OCI-LY7 (cell line): ENCODE measurements around the gene TEPSIN. TPM values are rescaled to one million over a fixed set of nuclear protein-coding genes. Genes with fewer than 3 reads are reported as not detected.

Source experiments
- BruUV-seq: library from RNA; stranded (reverse); fragments of 400-500 nt; replicated peaks from 2 replicates; lab custom pipeline; 2021; lab: Mats Ljungman, UMichigan
- CTCF ChIA-PET: fragments of 300-600 bp; sonication (Branson Sonifier 250); formaldehyde crosslinking; loops from one replicate; lab custom pipeline; 2022; ENCODE audit warnings: antibody characterized with exemption; ENCODE audit not compliant: unreplicated experiment; lab: Charles Lee
- POLR2A ChIA-PET: fragments of 300-600 bp; sonication (Branson Sonifier 250); formaldehyde crosslinking; loops from one replicate; lab custom pipeline; 2022; ENCODE audit warnings: antibody characterized with exemption; lab: Charles Lee
- DNase-seq: peaks from one replicate; pipeline ENCODE4 v3.0.0-alpha.2; 2015; ENCODE audit warnings: low spot score
- H2AFZ ChIP-seq: fragments of 200-600 bp; sonication (generic), shearing (Covaris generic); 2 replicates; pipeline ENCODE4 v1.6.1; 2014; ENCODE audit warnings: mild to moderate bottlenecking, antibody characterized with exemption, low read length, moderate library complexity
- H3K27ac ChIP-seq: fragments of 200-600 bp; sonication (generic); 2 replicates; pipeline ENCODE4 v1.5.1; 2014; ENCODE audit warnings: mixed run types, low read depth, mild to moderate bottlenecking, moderate library complexity, low read length, inconsistent platforms; ENCODE audit not compliant: poor library complexity, severe bottlenecking
- H3K36me3 ChIP-seq: fragments of 200-600 bp; sonication (generic); 2 replicates; pipeline ENCODE4 v1.6.1; 2014; ENCODE audit warnings: mild to moderate bottlenecking, antibody characterized with exemption, low read length, moderate library complexity, mixed read lengths; ENCODE audit not compliant: insufficient read depth
- H3K4me1 ChIP-seq: fragments of 200-600 bp; sonication (generic); 2 replicates; pipeline ENCODE4 v1.5.1; 2014; ENCODE audit warnings: mild to moderate bottlenecking, low read length; ENCODE audit not compliant: insufficient read depth, poor library complexity, severe bottlenecking
- H3K4me2 ChIP-seq: fragments of 200-600 bp; sonication (generic); 2 replicates; pipeline ENCODE4 v1.6.1; 2014; ENCODE audit warnings: mild to moderate bottlenecking, low read length
- H3K4me3 ChIP-seq: fragments of 200-600 bp; sonication (generic); 2 replicates; pipeline ENCODE4 v1.5.1; 2014; ENCODE audit warnings: mild to moderate bottlenecking, low read depth, low read length; ENCODE audit not compliant: poor library complexity, severe bottlenecking
- H3K79me2 ChIP-seq: fragments of 200-600 bp; sonication (generic); 2 replicates; pipeline ENCODE4 v1.6.1; 2016; ENCODE audit warnings: low read depth, mild to moderate bottlenecking, low read length, moderate library complexity, mixed read lengths; ENCODE audit not compliant: insufficient read depth
- H3K9me2 ChIP-seq: fragments of 200-600 bp; sonication (generic); 2 replicates; pipeline ENCODE4 v1.6.1; 2016; ENCODE audit warnings: mild to moderate bottlenecking, low read length, mixed read lengths; ENCODE audit not compliant: insufficient read depth
- H3K9me3 ChIP-seq: fragments of 200-600 bp; sonication (generic); 2 replicates; pipeline ENCODE4 v1.6.1; 2014; ENCODE audit warnings: mild to moderate bottlenecking, mixed run types, low read length, mixed read lengths
- H4K20me1 ChIP-seq: fragments of 200-600 bp; sonication (generic); 2 replicates; pipeline ENCODE4 v1.6.1; 2014; ENCODE audit warnings: mild to moderate bottlenecking, antibody characterized with exemption, low read length, moderate library complexity, mixed read lengths; ENCODE audit not compliant: insufficient read depth
- EZH2phosphoT487 ChIP-seq: fragments of 200-600 bp; sonication (generic); IDR thresholded peaks from 2 replicates; pipeline ENCODE4 v1.6.1; 2018; ENCODE audit warnings: low read depth, borderline replicate concordance, mild to moderate bottlenecking, mixed run types, antibody characterized with exemption, low read length, moderate library complexity, mixed read lengths
- intact Hi-C: fragments of 100-400 bp; cut with micrococcal nuclease; formaldehyde crosslinking; loops from one replicate; pipeline ENCODE4 v1.10.0; 2022; ENCODE audit not compliant: unreplicated experiment
- total RNA-seq, 2 experiments: library from RNA; depleted of rRNA in 1 of 2; stranded (reverse); fragments of >200 nt in 1 of 2; shearing (Covaris generic) in 1 of 2; gene quantifications; 2 replicates each; pipeline ENCODE4 v1.2.3, GENCODE V29; 2014 to 2022
- TF ChIP-seq, protein P1 (sequence below): fragments of 200-600 bp; sonication (generic); conservative IDR thresholded peaks from 2 replicates; pipeline ENCODE4 v1.5.1; 2014; ENCODE audit warnings: mild to moderate bottlenecking, antibody characterized with exemption, low read length, moderate library complexity, mixed read lengths

The TEPSIN gene
- total RNA-seq, 2 experiments from 2014 or later, result 46.4 to 75.3 TPM

DNA sequence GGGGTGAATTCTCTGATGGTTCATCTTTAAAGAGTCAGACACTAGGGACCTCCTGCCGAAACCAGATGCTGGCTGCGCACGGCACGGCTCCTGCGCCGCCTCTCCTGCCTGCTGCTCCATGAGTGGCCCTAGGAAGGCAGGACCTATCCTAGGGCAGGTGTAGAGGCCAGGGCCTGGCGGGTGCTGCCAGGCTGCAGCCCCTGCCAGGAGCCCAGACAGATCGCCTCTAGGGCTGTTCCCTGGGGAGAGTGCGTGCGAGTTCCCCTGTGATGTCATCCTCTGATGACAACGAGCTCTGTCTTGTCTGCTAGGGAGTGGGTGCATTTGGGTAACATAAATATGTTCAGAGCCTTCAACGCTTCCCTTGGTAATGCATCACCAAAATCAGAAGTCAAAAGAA is 32.4 kb upstream of the TEPSIN start:
- TF ChIP-seq, protein P1, sequence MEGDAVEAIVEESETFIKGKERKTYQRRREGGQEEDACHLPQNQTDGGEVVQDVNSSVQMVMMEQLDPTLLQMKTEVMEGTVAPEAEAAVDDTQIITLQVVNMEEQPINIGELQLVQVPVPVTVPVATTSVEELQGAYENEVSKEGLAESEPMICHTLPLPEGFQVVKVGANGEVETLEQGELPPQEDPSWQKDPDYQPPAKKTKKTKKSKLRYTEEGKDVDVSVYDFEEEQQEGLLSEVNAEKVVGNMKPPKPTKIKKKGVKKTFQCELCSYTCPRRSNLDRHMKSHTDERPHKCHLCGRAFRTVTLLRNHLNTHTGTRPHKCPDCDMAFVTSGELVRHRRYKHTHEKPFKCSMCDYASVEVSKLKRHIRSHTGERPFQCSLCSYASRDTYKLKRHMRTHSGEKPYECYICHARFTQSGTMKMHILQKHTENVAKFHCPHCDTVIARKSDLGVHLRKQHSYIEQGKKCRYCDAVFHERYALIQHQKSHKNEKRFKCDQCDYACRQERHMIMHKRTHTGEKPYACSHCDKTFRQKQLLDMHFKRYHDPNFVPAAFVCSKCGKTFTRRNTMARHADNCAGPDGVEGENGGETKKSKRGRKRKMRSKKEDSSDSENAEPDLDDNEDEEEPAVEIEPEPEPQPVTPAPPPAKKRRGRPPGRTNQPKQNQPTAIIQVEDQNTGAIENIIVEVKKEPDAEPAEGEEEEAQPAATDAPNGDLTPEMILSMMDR, result no peak
- TF ChIP-seq EZH2phosphoT487, result no peak
- peaks cover 66% of the 10 kb centered on the region for H3K36me3 ChIP-seq

DNA sequence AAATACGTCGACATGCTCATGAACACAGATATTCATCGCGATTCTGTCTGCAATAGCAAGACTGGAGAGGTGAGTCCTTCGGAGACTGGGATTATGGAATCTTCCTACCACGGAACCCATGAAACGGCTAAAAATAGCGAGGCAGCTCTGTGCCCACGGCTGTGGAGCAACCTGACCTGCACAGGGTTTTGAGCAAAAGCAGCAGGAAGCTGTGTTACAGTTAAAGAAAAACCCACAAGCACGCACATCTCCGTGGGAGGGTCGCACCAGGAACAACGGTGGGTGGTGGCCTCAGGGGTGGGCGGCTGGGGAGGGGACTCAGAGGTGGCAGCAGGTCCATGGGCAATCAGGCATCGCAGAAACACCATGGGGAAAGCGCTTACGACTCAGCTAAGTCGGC is 31.4 kb upstream of the TEPSIN start:
- Histone ChIP-seq H3K4me3 (no peak overlapping the region), H3K9me2 (no peaks in the 10 kb centered on the region), H4K20me1 (no peaks in the 10 kb centered on the region), H3K9me3 (no peaks in the 10 kb centered on the region), H3K79me2 (no peaks in the 10 kb centered on the region), H3K36me3 (peaks cover 67% of the 10 kb centered on the region), H2AFZ (no peak overlapping the region), H3K4me2 (no peak overlapping the region), H3K4me1 (no peaks in the 10 kb centered on the region), H3K27ac (no peak overlapping the region)
- CTCF ChIA-PET, result no interaction called here
- no peak for DNase-seq
- TF ChIP-seq EZH2phosphoT487, result no peak
- TF ChIP-seq, protein P1, result no peak
- no TSS peak for BruUV-seq
- intact Hi-C loops, result no loop called here
- POLR2A ChIA-PET, result no interaction called here

More for the DNA sequence above, 32.4 kb upstream of the TEPSIN start:
- no peak overlapping the region for H3K4me3 ChIP-seq
- no peak overlapping the region for H3K27ac ChIP-seq
- no peak overlapping the region for H3K4me2 ChIP-seq
- DNase-seq, result no peak
- H3K4me1 ChIP-seq, result no peaks in the 10 kb centered on the region
- H3K79me2 ChIP-seq, result no peaks in the 10 kb centered on the region
- ChIA-PET POLR2A (no interaction called here), CTCF (no interaction called here)
- no peaks in the 10 kb centered on the region for H3K9me2 ChIP-seq
- no peaks in the 10 kb centered on the region for H4K20me1 ChIP-seq
- BruUV-seq, result no TSS peak
- intact Hi-C loops, result no loop called here
- H3K9me3 ChIP-seq, result no peaks in the 10 kb centered on the region
- H2AFZ ChIP-seq, result no peak overlapping the region

DNA sequence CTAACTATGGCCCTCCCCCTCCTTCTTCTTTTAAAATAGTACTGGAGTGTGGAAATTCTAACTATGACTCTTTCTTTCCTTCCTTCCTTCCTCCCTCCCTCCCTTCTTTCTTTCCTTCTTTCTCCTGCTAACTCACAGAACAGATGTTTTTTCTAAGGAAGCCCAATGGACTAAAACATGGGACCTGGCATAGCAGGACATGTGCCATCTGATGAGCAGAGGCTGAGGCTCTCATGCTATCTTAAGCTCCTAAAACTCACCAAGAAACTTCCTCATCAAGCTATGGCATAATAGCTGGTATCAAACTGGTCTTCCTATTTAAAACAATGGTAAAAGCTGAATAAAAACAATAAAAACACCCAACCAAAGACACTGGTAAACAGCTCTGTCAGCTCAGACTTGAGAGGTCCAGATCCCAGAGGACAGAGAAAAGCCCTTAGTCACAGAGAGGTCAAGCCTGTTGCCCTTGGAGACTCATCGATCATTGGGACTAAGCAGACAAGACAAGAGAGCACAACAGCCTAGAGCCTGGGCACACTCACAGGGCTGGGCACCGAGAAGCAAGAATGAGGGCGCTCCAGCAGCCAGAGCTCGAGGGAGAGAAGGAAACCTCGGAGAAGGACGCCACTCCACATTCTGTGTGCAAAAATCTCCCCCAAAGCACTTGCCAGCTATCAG is 28.7 kb upstream of the TEPSIN start:
- TF ChIP-seq, protein P1, result no peak
- TF ChIP-seq EZH2phosphoT487, result no peak
- no TSS peak for BruUV-seq

More for the DNA sequence above, 28.7 kb upstream of the TEPSIN start:
- Histone ChIP-seq H4K20me1 (no peaks in the 10 kb centered on the region), H2AFZ (no peak overlapping the region), H3K4me1 (no peaks in the 10 kb centered on the region), H3K79me2 (no peaks in the 10 kb centered on the region), H3K27ac (no peak overlapping the region), H3K9me2 (no peaks in the 10 kb centered on the region), H3K4me2 (no peak overlapping the region), H3K9me3 (no peaks in the 10 kb centered on the region), H3K36me3 (peaks cover 48% of the 10 kb centered on the region), H3K4me3 (no peak overlapping the region)
- ChIA-PET POLR2A (no interaction called here), CTCF (no interaction called here)
- DNase-seq, result no peak
- intact Hi-C loops, result no loop called here
